K562 (cell line): ENCODE measurements around the gene CEBPB. TPM values are rescaled to one million over a fixed set of nuclear protein-coding genes. Genes with fewer than 3 reads are reported as not detected.
A peak's percentile ranks its signal among the peaks of the same experiment; 100 is the strongest.

Experiments used
- CBX8 ChIP-seq: fragments of 200-600 bp; sonication (generic); IDR thresholded peaks from 2 replicates; pipeline ENCODE4 v1.6.1; 2012; ENCODE audit warnings: borderline replicate concordance, mixed run types, low read depth, mild to moderate bottlenecking, moderate library complexity, mixed read lengths, low read length, control low read depth, inconsistent platforms; ENCODE audit not compliant: poor library complexity, severe bottlenecking; ENCODE audit errors: extremely low read depth
- CHD1 ChIP-seq: fragments of 200-600 bp; sonication (generic); IDR thresholded peaks from one replicate; pipeline ENCODE4 v1.6.1; 2012; ENCODE audit warnings: mild to moderate bottlenecking, moderate library complexity, low read length, inconsistent platforms
- E2F5 ChIP-seq: sonication (generic); formaldehyde crosslinking; IDR thresholded peaks from 2 replicates; pipeline ENCODE4 v1.8.0; 2022; ENCODE audit warnings: mild to moderate bottlenecking, missing genetic modification reagents
- EHMT2 ChIP-seq: fragments of 450-650 bp; IDR thresholded peaks from 2 replicates; pipeline ENCODE4 v1.6.1; 2018; ENCODE audit warnings: antibody characterized with exemption
- ETV5 ChIP-seq: sonication (generic); formaldehyde crosslinking; IDR thresholded peaks from 2 replicates; pipeline ENCODE4 v1.4.0; 2020; ENCODE audit warnings: low read depth, mild to moderate bottlenecking, missing genetic modification reagents
- KDM1A ChIP-seq, 2 experiments: fragments of 450-650 bp; IDR thresholded peaks; 2 replicates each; pipeline ENCODE4 v1.6.1; 2016; ENCODE audit warnings: mild to moderate bottlenecking in 2 of 2
- KHSRP ChIP-seq: fragments of 450-650 bp; IDR thresholded peaks from 2 replicates; pipeline ENCODE4 v1.6.1; 2017
- MTA3 ChIP-seq: fragments of 450-650 bp; formaldehyde crosslinking; IDR thresholded peaks from 2 replicates; pipeline ENCODE4 v1.6.1; 2017; ENCODE audit warnings: mild to moderate bottlenecking, borderline replicate concordance
- MYBL2 ChIP-seq, 2 experiments: fragments of 450-650 bp in 1 of 2; sonication (generic) in 1 of 2; formaldehyde crosslinking in 1 of 2; IDR thresholded peaks; 2 replicates each; pipeline versions ENCODE4 v1.6.1 to v1.8.1; 2017 to 2022; ENCODE audit warnings: borderline replicate concordance in 1 of 2, inconsistent platforms in 1 of 2, low read depth in 1 of 2, mild to moderate bottlenecking in 1 of 2, missing genetic modification reagents in 1 of 2, moderate library complexity in 1 of 2
- NFE2 ChIP-seq: IDR thresholded peaks from 2 replicates; pipeline ENCODE4 v1.6.1; 2014; ENCODE audit warnings: antibody characterized with exemption, low read depth
- PHF8 ChIP-seq: fragments of 200-600 bp; sonication (generic); IDR thresholded peaks from 2 replicates; pipeline ENCODE4 v1.6.1; 2012; ENCODE audit warnings: mixed run types, mild to moderate bottlenecking, inconsistent platforms, low read length, moderate library complexity, borderline replicate concordance
- STAT5A ChIP-seq: IDR thresholded peaks from 2 replicates; pipeline ENCODE4 v1.6.1; 2012; ENCODE audit warnings: low read length, inconsistent platforms, borderline replicate concordance
- TAL1 ChIP-seq: fragments of 450-650 bp; IDR thresholded peaks from 2 replicates; pipeline ENCODE4 v1.6.1; 2016; ENCODE audit warnings: mild to moderate bottlenecking
- ZBTB17 ChIP-seq: fragments of 450-650 bp; formaldehyde crosslinking; IDR thresholded peaks from 2 replicates; pipeline ENCODE4 v1.4.0; 2020; ENCODE audit warnings: mild to moderate bottlenecking
- ZNF24 ChIP-seq: fragments of 450-650 bp; IDR thresholded peaks from 2 replicates; pipeline ENCODE4 v1.6.1; 2016
- ZNF384 ChIP-seq: IDR thresholded peaks from 2 replicates; pipeline ENCODE4 v1.6.1; 2012; ENCODE audit warnings: low read depth, low read length, improper control_type of control experiment
- ZNF444 ChIP-seq: fragments of 250-450 bp; sonication (Bioruptor Pico); IDR thresholded peaks from 2 replicates; pipeline ENCODE4 v1.4.0; 2020; ENCODE audit warnings: mild to moderate bottlenecking, moderate library complexity
- polyA plus RNA-seq, 8 experiments: library from polyadenylated mRNA; depleted of rRNA in 4 of 8; stranded (reverse) in 5 of 8; unstranded in 3 of 8; fragments of >200 nt; fragmentation: Nextera tagmentation in 2 of 8; fragmentation: Illumina TruSeq in 1 of 8; extraction: Ambion mirVana in 2 of 8; extraction: Trizol in 1 of 8; gene quantifications; 2 replicates each; pipeline versions ENCODE4 v1.2.1 to v1.2.3, GENCODE V29; 2011 to 2014; ENCODE audit warnings: inconsistent platforms in 1 of 8, missing spikeins in 1 of 8
- total RNA-seq, 7 experiments: library from RNA; depleted of rRNA in 6 of 7; stranded (reverse); fragments of >200 nt in 6 of 7; fragmentation: Illumina TruSeq in 2 of 7; extraction: Trizol in 2 of 7; gene quantifications; 2 replicates each; pipeline versions ENCODE4 v1.2.1 to v1.2.3, GENCODE V29; 2011 to 2021; ENCODE audit warnings: low replicate concordance in 1 of 7
- TF ChIP-seq, protein P1 (sequence below): IDR thresholded peaks from 2 replicates; pipeline ENCODE4 v1.6.1; 2011; ENCODE audit warnings: borderline replicate concordance, low read depth, mild to moderate bottlenecking, moderate library complexity, low read length; ENCODE audit not compliant: insufficient read depth, poor library complexity, severe bottlenecking
- TF ChIP-seq, protein P2 (sequence below): fragments of 450-650 bp; IDR thresholded peaks from 2 replicates; pipeline ENCODE4 v1.6.1; 2016
- TF ChIP-seq, protein P3 (sequence below), 2 experiments: fragments of 450-650 bp; IDR thresholded peaks; 2 replicates each; pipeline ENCODE4 v1.6.1; 2018; ENCODE audit warnings: mild to moderate bottlenecking in 2 of 2, low read depth in 1 of 2; ENCODE audit not compliant: partially characterized antibody in 2 of 2

Gene CEBPB
- total and polyA plus RNA-seq, 9 of the 15 experiments (the other 6 are each of a cell fraction or from before 2014, with no cell fraction given) = 1.2 to 72.6 (median 7.8) TPM

- TF ChIP-seq, protein P1, sequence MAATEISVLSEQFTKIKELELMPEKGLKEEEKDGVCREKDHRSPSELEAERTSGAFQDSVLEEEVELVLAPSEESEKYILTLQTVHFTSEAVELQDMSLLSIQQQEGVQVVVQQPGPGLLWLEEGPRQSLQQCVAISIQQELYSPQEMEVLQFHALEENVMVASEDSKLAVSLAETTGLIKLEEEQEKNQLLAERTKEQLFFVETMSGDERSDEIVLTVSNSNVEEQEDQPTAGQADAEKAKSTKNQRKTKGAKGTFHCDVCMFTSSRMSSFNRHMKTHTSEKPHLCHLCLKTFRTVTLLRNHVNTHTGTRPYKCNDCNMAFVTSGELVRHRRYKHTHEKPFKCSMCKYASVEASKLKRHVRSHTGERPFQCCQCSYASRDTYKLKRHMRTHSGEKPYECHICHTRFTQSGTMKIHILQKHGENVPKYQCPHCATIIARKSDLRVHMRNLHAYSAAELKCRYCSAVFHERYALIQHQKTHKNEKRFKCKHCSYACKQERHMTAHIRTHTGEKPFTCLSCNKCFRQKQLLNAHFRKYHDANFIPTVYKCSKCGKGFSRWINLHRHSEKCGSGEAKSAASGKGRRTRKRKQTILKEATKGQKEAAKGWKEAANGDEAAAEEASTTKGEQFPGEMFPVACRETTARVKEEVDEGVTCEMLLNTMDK = no peak
- TF ChIP-seq KHSRP (no peak), ZNF24 (peak; percentile 49), CHD1 (no peak), KDM1A (IDR thresholded peaks at IDR 0.05) (peak; percentile 61 to 85), ETV5 (CRISPR knock-in tag) (no peak), MTA3 (no peak), ZNF444 (no peak), TAL1 (no peak), MYBL2 (IDR thresholded peaks at IDR 0.05; ENCODE audit: low read depth) (no peak), MYBL2 (CRISPR knock-in tag; IDR thresholded peaks at IDR 0.05; ENCODE audit: borderline replicate concordance) (no peak), CBX8 (no peak), E2F5 (CRISPR knock-in tag) (no peak), ZNF384 (no peak), NFE2 (no peak), PHF8 (no peak), STAT5A (no peak), ZBTB17 (CRISPR knock-in tag) (no peak), EHMT2 (no peak)
- TF ChIP-seq, protein P2, sequence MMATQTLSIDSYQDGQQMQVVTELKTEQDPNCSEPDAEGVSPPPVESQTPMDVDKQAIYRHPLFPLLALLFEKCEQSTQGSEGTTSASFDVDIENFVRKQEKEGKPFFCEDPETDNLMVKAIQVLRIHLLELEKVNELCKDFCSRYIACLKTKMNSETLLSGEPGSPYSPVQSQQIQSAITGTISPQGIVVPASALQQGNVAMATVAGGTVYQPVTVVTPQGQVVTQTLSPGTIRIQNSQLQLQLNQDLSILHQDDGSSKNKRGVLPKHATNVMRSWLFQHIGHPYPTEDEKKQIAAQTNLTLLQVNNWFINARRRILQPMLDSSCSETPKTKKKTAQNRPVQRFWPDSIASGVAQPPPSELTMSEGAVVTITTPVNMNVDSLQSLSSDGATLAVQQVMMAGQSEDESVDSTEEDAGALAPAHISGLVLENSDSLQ = no peak
- TF ChIP-seq, protein P3, sequence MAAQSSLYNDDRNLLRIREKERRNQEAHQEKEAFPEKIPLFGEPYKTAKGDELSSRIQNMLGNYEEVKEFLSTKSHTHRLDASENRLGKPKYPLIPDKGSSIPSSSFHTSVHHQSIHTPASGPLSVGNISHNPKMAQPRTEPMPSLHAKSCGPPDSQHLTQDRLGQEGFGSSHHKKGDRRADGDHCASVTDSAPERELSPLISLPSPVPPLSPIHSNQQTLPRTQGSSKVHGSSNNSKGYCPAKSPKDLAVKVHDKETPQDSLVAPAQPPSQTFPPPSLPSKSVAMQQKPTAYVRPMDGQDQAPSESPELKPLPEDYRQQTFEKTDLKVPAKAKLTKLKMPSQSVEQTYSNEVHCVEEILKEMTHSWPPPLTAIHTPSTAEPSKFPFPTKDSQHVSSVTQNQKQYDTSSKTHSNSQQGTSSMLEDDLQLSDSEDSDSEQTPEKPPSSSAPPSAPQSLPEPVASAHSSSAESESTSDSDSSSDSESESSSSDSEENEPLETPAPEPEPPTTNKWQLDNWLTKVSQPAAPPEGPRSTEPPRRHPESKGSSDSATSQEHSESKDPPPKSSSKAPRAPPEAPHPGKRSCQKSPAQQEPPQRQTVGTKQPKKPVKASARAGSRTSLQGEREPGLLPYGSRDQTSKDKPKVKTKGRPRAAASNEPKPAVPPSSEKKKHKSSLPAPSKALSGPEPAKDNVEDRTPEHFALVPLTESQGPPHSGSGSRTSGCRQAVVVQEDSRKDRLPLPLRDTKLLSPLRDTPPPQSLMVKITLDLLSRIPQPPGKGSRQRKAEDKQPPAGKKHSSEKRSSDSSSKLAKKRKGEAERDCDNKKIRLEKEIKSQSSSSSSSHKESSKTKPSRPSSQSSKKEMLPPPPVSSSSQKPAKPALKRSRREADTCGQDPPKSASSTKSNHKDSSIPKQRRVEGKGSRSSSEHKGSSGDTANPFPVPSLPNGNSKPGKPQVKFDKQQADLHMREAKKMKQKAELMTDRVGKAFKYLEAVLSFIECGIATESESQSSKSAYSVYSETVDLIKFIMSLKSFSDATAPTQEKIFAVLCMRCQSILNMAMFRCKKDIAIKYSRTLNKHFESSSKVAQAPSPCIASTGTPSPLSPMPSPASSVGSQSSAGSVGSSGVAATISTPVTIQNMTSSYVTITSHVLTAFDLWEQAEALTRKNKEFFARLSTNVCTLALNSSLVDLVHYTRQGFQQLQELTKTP (IDR thresholded peaks at IDR 0.05; ENCODE audit: low read depth in 1 of 2, partially characterized antibody in 2 of 2) = no peak
Observed at GRCh38 chr20:50188287-50188688, 2.3 kb upstream of the CEBPB start (continued).
